SJSA1 (cell line): Measurements from ENCODE around the gene GATD1. TPM values are rescaled to one million over a fixed set of nuclear protein-coding genes. Genes with fewer than 3 reads are reported as not detected.
A peak's percentile ranks its signal among the peaks of the same experiment; 100 is the strongest.
"Not testable (repeated sequence)": the region's sequence is repeated elsewhere in the genome, so short reads cannot be mapped to it uniquely, and the experiment has no call there.

Source experiments
- DNase-seq, 2 experiments: peaks; one replicate each; pipeline ENCODE4 v3.0.0-alpha.2; 2015 to 2020; ENCODE audit warnings: low spot score in 2 of 2, low read depth in 1 of 2
- H3K27ac ChIP-seq: fragments of 250-450 bp; sonication (Bioruptor Pico); 2 replicates; pipeline ENCODE4 v1.5.1; 2020; ENCODE audit warnings: mild to moderate bottlenecking, moderate library complexity
- H3K27me3 ChIP-seq: fragments of 250-450 bp; sonication (Bioruptor Pico); replicated peaks from 2 replicates; pipeline ENCODE4 v1.5.1; 2020; ENCODE audit warnings: mild to moderate bottlenecking, moderate library complexity
- H3K36me3 ChIP-seq: fragments of 250-450 bp; sonication (Bioruptor Pico); 2 replicates; pipeline ENCODE4 v1.5.1; 2020; ENCODE audit warnings: mild to moderate bottlenecking
- H3K4me1 ChIP-seq: fragments of 250-450 bp; sonication (Bioruptor Pico); replicated peaks from 2 replicates; pipeline ENCODE4 v1.6.1; 2021; ENCODE audit warnings: mild to moderate bottlenecking
- H3K4me3 ChIP-seq: fragments of 250-450 bp; sonication (Bioruptor Pico); 2 replicates; pipeline ENCODE4 v1.5.1; 2020; ENCODE audit warnings: mild to moderate bottlenecking
- H3K9me3 ChIP-seq: fragments of 250-450 bp; sonication (Bioruptor Pico); replicated peaks from 2 replicates; pipeline ENCODE4 v1.5.1; 2020; ENCODE audit warnings: mild to moderate bottlenecking
- total RNA-seq: library from RNA; depleted of rRNA; stranded (reverse); fragments of >200 nt; shearing (Covaris generic); gene quantifications from 2 replicates; pipeline ENCODE4 v1.2.3, GENCODE V29; 2014

Gene GATD1
- total RNA-seq, 1 experiment from 2014 or later: 12.4 TPM

- H3K36me3 ChIP-seq: not testable (repeated sequence)
Observed at GRCh38 chr11:734541-734940, 42.7 kb downstream of the GATD1 start.

GRCh38 chr11:733072-733471, 44.2 kb downstream of the GATD1 start:
- Histone ChIP-seq H3K9me3 (no peaks in the 10 kb centered on the region), H3K4me3 (no peak overlapping the region), H3K4me1 (no peaks in the 10 kb centered on the region), H3K36me3 (no peaks in the 10 kb centered on the region), H3K27ac (no peak overlapping the region), H3K27me3 (no peaks in the 10 kb centered on the region)
- no peak for DNase-seq

More at GRCh38 chr11:734541-734940, 42.7 kb downstream of the GATD1 start:
- not testable (repeated sequence) for DNase-seq, H3K27ac ChIP-seq, H3K4me1 ChIP-seq, H3K4me3 ChIP-seq, H3K27me3 ChIP-seq, H3K9me3 ChIP-seq

GRCh38 chr11:729492-730074, 47.7 kb downstream of the GATD1 start:
- no peak overlapping the region for H3K4me3 ChIP-seq
- H3K27ac ChIP-seq: no peak overlapping the region
- H3K27me3 ChIP-seq: no peaks in the 10 kb centered on the region; the same call in 1 of the 2 replicates
- no peaks in the 10 kb centered on the region for H3K9me3 ChIP-seq
- H3K4me1 ChIP-seq: no peaks in the 10 kb centered on the region
- DNase-seq: no peak
- H3K36me3 ChIP-seq: no peaks in the 10 kb centered on the region

GRCh38 chr11:728901-729491, 48.3 kb downstream of the GATD1 start:
- DNase-seq: no peak
- no peaks in the 10 kb centered on the region for H3K9me3 ChIP-seq
- H3K4me3 ChIP-seq: no peak overlapping the region
- no peaks in the 10 kb centered on the region for H3K36me3 ChIP-seq
- H3K27ac ChIP-seq: no peak overlapping the region
- H3K4me1 ChIP-seq: no peaks in the 10 kb centered on the region
- H3K27me3 ChIP-seq: no peaks in the 10 kb centered on the region; the same call in 1 of the 2 replicates

GRCh38 chr11:727859-728748, 49.2 kb downstream of the GATD1 start:
- no peaks in the 10 kb centered on the region for H3K4me1 ChIP-seq
- H3K9me3 ChIP-seq: no peaks in the 10 kb centered on the region
- DNase-seq: peak; percentile 54 to 63
- H3K27ac ChIP-seq: no peak overlapping the region
- no peaks in the 10 kb centered on the region for H3K36me3 ChIP-seq
- H3K4me3 ChIP-seq: no peak overlapping the region
- H3K27me3 ChIP-seq: no peaks in the 10 kb centered on the region; the same call in 1 of the 2 replicates

GRCh38 chr11:727281-727701, 50.0 kb downstream of the GATD1 start:
- Histone ChIP-seq H3K27me3 (no peaks in the 10 kb centered on the region; the same call in 1 of the 2 replicates), H3K27ac (no peak overlapping the region), H3K9me3 (no peaks in the 10 kb centered on the region), H3K36me3 (no peaks in the 10 kb centered on the region), H3K4me3 (no peak overlapping the region), H3K4me1 (no peaks in the 10 kb centered on the region)
- no peak for DNase-seq

GRCh38 chr11:726278-727220, 50.7 kb downstream of the GATD1 start:
- Histone ChIP-seq H3K4me1 (no peaks in the 10 kb centered on the region), H3K27ac (no peak overlapping the region)
- no peak for DNase-seq

GRCh38 chr11:725624-726202, 51.6 kb downstream of the GATD1 start:
- DNase-seq: no peak
- Histone ChIP-seq H3K27ac (no peak overlapping the region), H3K4me1 (no peaks in the 10 kb centered on the region), H3K4me3 (no peak overlapping the region), H3K27me3 (peaks cover 9% of the 10 kb centered on the region), H3K36me3 (no peaks in the 10 kb centered on the region), H3K9me3 (no peaks in the 10 kb centered on the region)

More at GRCh38 chr11:726278-727220, 50.7 kb downstream of the GATD1 start:
- H3K27me3 ChIP-seq: peaks cover 2% of the 10 kb centered on the region
- no peaks in the 10 kb centered on the region for H3K36me3 ChIP-seq
- H3K9me3 ChIP-seq: no peaks in the 10 kb centered on the region
- H3K4me3 ChIP-seq: no peak overlapping the region

- no peaks in the 10 kb centered on the region for H3K36me3 ChIP-seq
- DNase-seq: no peak
- no peak overlapping the region for H3K4me3 ChIP-seq
- H3K27me3 ChIP-seq: peaks cover 17% of the 10 kb centered on the region
- H3K4me1 ChIP-seq: no peaks in the 10 kb centered on the region
- H3K27ac ChIP-seq: no peak overlapping the region
- no peaks in the 10 kb centered on the region for H3K9me3 ChIP-seq
Observed at GRCh38 chr11:724778-725386, 52.4 kb downstream of the GATD1 start.

GRCh38 chr11:724049-724777, 53.1 kb downstream of the GATD1 start:
- Histone ChIP-seq H3K9me3 (no peaks in the 10 kb centered on the region), H3K27me3 (peaks cover 24% of the 10 kb centered on the region), H3K27ac (no peak overlapping the region), H3K4me1 (no peaks in the 10 kb centered on the region), H3K36me3 (no peaks in the 10 kb centered on the region), H3K4me3 (no peak overlapping the region)
- DNase-seq: no peak

- no peaks in the 10 kb centered on the region for H3K9me3 ChIP-seq
- DNase-seq: no peak
- H3K4me3 ChIP-seq: no peak overlapping the region
- no peaks in the 10 kb centered on the region for H3K36me3 ChIP-seq
- H3K4me1 ChIP-seq: no peaks in the 10 kb centered on the region
- H3K27ac ChIP-seq: no peak overlapping the region
- peaks cover 27% of the 10 kb centered on the region for H3K27me3 ChIP-seq
Observed at GRCh38 chr11:723120-723883, 54.0 kb downstream of the GATD1 start.
